ENCODE measurements around the gene CCDC185. TPM values are rescaled to one million over a fixed set of nuclear protein-coding genes. Genes with fewer than 3 reads are reported as not detected.

Gene CCDC185
- not detected in 2 replicates for total RNA-seq (2014; rRNA removed; shearing (Covaris generic); ENCODE audit: low replicate concordance)

- H3K4me3 ChIP-seq (ENCODE audit: low read length) = no peak within 1 kb of the TSS
- 0 out of 2 replicates have a peak, but pooled peaks cover 2% of the 10 kb centered on the region for H3K27me3 ChIP-seq (ENCODE audit: low read length)
- no peak within 1 kb of the TSS for H2AFZ ChIP-seq (ENCODE audit: low read length)
- H3K9me3 ChIP-seq (ENCODE audit: low read length) = no peaks in the 10 kb centered on the region
- no peaks in the 10 kb centered on the region for H3K9me2 ChIP-seq (replicated peaks; ENCODE audit: insufficient read depth, low read length)
- H3K9ac ChIP-seq (ENCODE audit: low read length) = no peak within 1 kb of the TSS
- H3K4me1 ChIP-seq (ENCODE audit: low read length) = no peaks in the 10 kb centered on the region
- H3K4me2 ChIP-seq (ENCODE audit: low read depth, low read length, poor library complexity, severe bottlenecking) = no peak within 1 kb of the TSS
- no peak within 1 kb of the TSS for H3K27ac ChIP-seq (ENCODE audit: low read length)
- no peaks in the 10 kb centered on the region for H3K36me3 ChIP-seq (ENCODE audit: insufficient read depth, low read length)
- H4K20me1 ChIP-seq (ENCODE audit: insufficient read depth, low read depth, low read length) = no peaks in the 10 kb centered on the region
- no peak for DNase-seq
- no peaks in the 10 kb centered on the region for H3K79me2 ChIP-seq (ENCODE audit: low read length)
Observed at GRCh38 chr1:223393275-223394214, at the start of gene CCDC185. Gene CCDC185 (plus strand): TSS chr1:223393415. CDS start chr1:223393476, 61 bp downstream.

DNA sequence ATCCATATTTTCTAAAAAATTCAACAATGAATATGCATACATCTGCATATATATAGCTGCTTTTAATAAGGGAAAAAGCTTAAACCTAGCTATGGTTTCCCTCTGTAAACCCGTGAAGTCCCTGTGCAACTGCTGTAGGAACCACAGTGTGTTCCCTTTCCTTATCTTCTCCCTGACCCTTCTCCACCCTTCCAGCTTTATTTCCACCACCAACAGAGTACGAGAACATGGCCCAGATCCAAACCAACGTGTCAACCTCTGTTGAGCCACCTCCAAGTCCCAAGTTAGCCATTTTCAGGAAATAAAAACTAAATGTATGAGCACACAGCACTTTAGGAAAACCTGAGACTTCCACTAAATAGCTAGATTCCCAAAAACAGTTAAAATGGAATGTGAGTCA is 49.5 kb upstream of the CCDC185 start:
- Histone ChIP-seq H3K4me3 (ENCODE audit: low read length) (no peak overlapping the region), H3K9me2 (replicated peaks; ENCODE audit: insufficient read depth, low read length) (no peaks in the 10 kb centered on the region), H3K79me2 (ENCODE audit: low read length) (no peaks in the 10 kb centered on the region), H3K4me1 (ENCODE audit: low read length) (peaks cover 34% of the 10 kb centered on the region), H3K27me3 (ENCODE audit: low read length) (no peaks in the 10 kb centered on the region), H4K20me1 (ENCODE audit: insufficient read depth, low read depth, low read length) (no peaks in the 10 kb centered on the region), H2AFZ (ENCODE audit: low read length) (no peak overlapping the region), H3K9me3 (ENCODE audit: low read length) (no peaks in the 10 kb centered on the region), H3K27ac (ENCODE audit: low read length) (no peak overlapping the region), H3K36me3 (ENCODE audit: insufficient read depth, low read length) (no peaks in the 10 kb centered on the region), H3K4me2 (ENCODE audit: low read depth, low read length, poor library complexity, severe bottlenecking) (no peak overlapping the region), H3K9ac (ENCODE audit: low read length) (no peak overlapping the region)
- DNase-seq = no peak

DNA sequence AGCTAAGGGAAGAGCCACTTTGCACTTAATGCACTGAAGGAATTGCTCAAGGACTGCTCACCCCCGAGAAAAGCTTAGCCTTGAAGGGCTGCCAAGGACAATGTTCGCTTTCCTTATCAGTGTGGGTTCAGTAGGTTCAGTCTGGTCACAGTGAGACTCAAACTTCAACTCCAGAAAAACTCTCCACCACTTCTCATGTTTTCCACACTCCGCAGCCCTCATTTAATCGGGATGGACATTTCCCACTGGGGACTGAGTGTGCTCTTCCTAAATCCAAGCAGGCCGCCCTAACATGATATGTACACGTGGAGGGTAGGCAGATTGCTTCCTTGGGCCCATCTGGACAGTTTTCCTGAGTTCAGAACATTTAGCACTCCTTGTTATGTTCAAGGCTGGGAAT is 48.7 kb upstream of the CCDC185 start:
- no peak overlapping the region for H3K4me2 ChIP-seq (ENCODE audit: low read depth, low read length, poor library complexity, severe bottlenecking)
- H3K36me3 ChIP-seq (ENCODE audit: insufficient read depth, low read length) = no peaks in the 10 kb centered on the region
- no peak overlapping the region for H3K27ac ChIP-seq (ENCODE audit: low read length)
- no peaks in the 10 kb centered on the region for H3K9me2 ChIP-seq (replicated peaks; ENCODE audit: insufficient read depth, low read length)
- no peak overlapping the region for H3K9ac ChIP-seq (ENCODE audit: low read length)
- no peak overlapping the region for H3K4me3 ChIP-seq (ENCODE audit: low read length)
- H2AFZ ChIP-seq (ENCODE audit: low read length) = no peak overlapping the region
- H3K79me2 ChIP-seq (ENCODE audit: low read length) = no peaks in the 10 kb centered on the region
- no peaks in the 10 kb centered on the region for H4K20me1 ChIP-seq (ENCODE audit: insufficient read depth, low read depth, low read length)
- no peak for DNase-seq
- no peaks in the 10 kb centered on the region for H3K9me3 ChIP-seq (ENCODE audit: low read length)
- H3K27me3 ChIP-seq (ENCODE audit: low read length) = no peaks in the 10 kb centered on the region
- peaks cover 26% of the 10 kb centered on the region for H3K4me1 ChIP-seq (ENCODE audit: low read length)

DNA sequence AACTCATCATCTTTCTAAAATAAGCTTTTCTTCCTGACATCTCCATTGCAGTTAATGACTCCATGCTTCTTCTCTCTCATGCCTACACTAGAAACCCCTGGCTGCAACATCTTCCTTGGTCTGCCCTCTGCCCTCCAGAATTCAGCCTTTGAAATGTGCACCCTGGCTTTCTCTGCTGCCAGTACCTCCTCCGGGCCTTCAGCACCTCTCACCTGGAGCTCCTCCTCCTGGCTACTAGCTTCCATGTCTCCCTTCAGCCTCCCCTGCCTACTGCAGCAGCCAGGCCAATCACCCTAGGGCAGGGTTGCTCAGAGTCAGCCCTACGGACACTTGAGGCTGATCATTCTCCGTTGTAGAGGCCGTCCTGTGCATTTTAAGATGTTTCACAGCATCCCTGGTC is 47.5 kb upstream of the CCDC185 start:
- H3K36me3 ChIP-seq (ENCODE audit: insufficient read depth, low read length) = no peaks in the 10 kb centered on the region
- no peaks in the 10 kb centered on the region for H3K27me3 ChIP-seq (ENCODE audit: low read length)
- H3K9ac ChIP-seq (ENCODE audit: low read length) = no peak overlapping the region
- no peak overlapping the region for H2AFZ ChIP-seq (ENCODE audit: low read length)
- no peaks in the 10 kb centered on the region for H4K20me1 ChIP-seq (ENCODE audit: insufficient read depth, low read depth, low read length)
- peak; percentile 57 for DNase-seq
- H3K4me2 ChIP-seq (ENCODE audit: low read depth, low read length, poor library complexity, severe bottlenecking) = no peak overlapping the region
- no peaks in the 10 kb centered on the region for H3K9me2 ChIP-seq (replicated peaks; ENCODE audit: insufficient read depth, low read length)
- no peaks in the 10 kb centered on the region for H3K9me3 ChIP-seq (ENCODE audit: low read length)
- H3K4me3 ChIP-seq (ENCODE audit: low read length) = no peak overlapping the region
- no peaks in the 10 kb centered on the region for H3K79me2 ChIP-seq (ENCODE audit: low read length)
- H3K27ac ChIP-seq (ENCODE audit: low read length) = no peak overlapping the region
- H3K4me1 ChIP-seq (ENCODE audit: low read length) = peaks cover 14% of the 10 kb centered on the region

DNA sequence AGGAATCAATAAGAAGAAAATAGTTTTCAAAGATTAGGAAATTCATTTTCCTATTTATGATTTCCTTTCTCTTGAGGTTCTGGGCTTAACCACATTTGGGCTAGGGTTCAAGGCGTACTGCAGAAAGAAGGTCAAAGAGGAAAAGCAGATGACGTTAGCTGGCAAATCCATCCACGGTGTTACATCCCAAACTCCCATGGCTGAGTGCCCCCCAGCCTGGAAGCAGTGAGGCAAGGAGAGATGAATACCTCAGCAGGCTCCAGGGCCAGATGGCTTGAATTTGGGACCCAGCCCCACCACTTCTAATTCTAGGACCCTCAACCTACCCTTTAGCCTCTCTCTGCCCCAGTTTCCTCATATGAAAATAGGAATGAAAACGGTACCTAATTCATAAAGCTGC is 46.9 kb upstream of the CCDC185 start:
- Histone ChIP-seq H3K79me2 (ENCODE audit: low read length) (no peaks in the 10 kb centered on the region), H2AFZ (ENCODE audit: low read length) (no peak overlapping the region), H3K36me3 (ENCODE audit: insufficient read depth, low read length) (no peaks in the 10 kb centered on the region), H3K9ac (ENCODE audit: low read length) (no peak overlapping the region), H3K4me3 (ENCODE audit: low read length) (no peak overlapping the region), H3K27me3 (ENCODE audit: low read length) (no peaks in the 10 kb centered on the region), H3K9me3 (ENCODE audit: low read length) (no peaks in the 10 kb centered on the region), H3K4me2 (ENCODE audit: low read depth, low read length, poor library complexity, severe bottlenecking) (no peak overlapping the region), H4K20me1 (ENCODE audit: insufficient read depth, low read depth, low read length) (no peaks in the 10 kb centered on the region), H3K27ac (ENCODE audit: low read length) (no peak overlapping the region), H3K9me2 (replicated peaks; ENCODE audit: insufficient read depth, low read length) (no peaks in the 10 kb centered on the region), H3K4me1 (ENCODE audit: low read length) (peaks cover 8% of the 10 kb centered on the region)
- no peak for DNase-seq

DNA sequence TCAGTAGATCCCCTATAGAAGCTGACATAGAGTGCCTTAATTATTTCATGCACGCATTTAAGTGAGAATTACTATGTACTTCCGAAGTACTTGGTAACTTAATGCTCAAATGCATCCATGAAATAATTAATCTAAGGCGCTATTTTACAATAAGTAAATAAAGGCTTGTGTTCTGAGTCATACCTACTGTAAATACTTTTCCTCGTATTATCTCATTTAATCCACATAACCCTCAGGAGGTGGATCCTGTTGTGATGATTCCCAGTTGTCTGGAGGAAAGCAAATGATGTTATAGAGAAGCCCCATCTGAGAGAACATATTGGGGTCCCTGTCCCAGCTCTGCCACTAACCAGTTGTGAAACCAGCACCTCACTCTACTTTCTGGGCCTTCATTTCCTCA is 45.6 kb upstream of the CCDC185 start:
- Histone ChIP-seq H3K27ac (ENCODE audit: low read length) (no peak overlapping the region), H3K36me3 (ENCODE audit: insufficient read depth, low read length) (no peaks in the 10 kb centered on the region), H3K4me1 (ENCODE audit: low read length) (no peaks in the 10 kb centered on the region), H3K79me2 (ENCODE audit: low read length) (no peaks in the 10 kb centered on the region), H3K9ac (ENCODE audit: low read length) (no peak overlapping the region), H3K9me2 (replicated peaks; ENCODE audit: insufficient read depth, low read length) (no peaks in the 10 kb centered on the region), H3K27me3 (ENCODE audit: low read length) (no peaks in the 10 kb centered on the region), H2AFZ (ENCODE audit: low read length) (no peak overlapping the region), H3K9me3 (ENCODE audit: low read length) (no peaks in the 10 kb centered on the region), H4K20me1 (ENCODE audit: insufficient read depth, low read depth, low read length) (no peaks in the 10 kb centered on the region), H3K4me3 (ENCODE audit: low read length) (no peak overlapping the region), H3K4me2 (ENCODE audit: low read depth, low read length, poor library complexity, severe bottlenecking) (no peak overlapping the region)
- DNase-seq = no peak

- Histone ChIP-seq H3K4me3 (ENCODE audit: low read length) (no peak overlapping the region), H3K9me2 (replicated peaks; ENCODE audit: insufficient read depth, low read length) (no peaks in the 10 kb centered on the region), H2AFZ (ENCODE audit: low read length) (no peak overlapping the region), H3K9ac (ENCODE audit: low read length) (no peak overlapping the region), H3K79me2 (ENCODE audit: low read length) (no peaks in the 10 kb centered on the region), H3K4me1 (ENCODE audit: low read length) (no peaks in the 10 kb centered on the region), H3K4me2 (ENCODE audit: low read depth, low read length, poor library complexity, severe bottlenecking) (no peak overlapping the region), H3K27me3 (ENCODE audit: low read length) (no peaks in the 10 kb centered on the region), H3K27ac (ENCODE audit: low read length) (no peak overlapping the region), H4K20me1 (ENCODE audit: insufficient read depth, low read depth, low read length) (no peaks in the 10 kb centered on the region), H3K36me3 (ENCODE audit: insufficient read depth, low read length) (no peaks in the 10 kb centered on the region), H3K9me3 (ENCODE audit: low read length) (no peaks in the 10 kb centered on the region)
- no peak for DNase-seq
Observed at GRCh38 chr1:223348439-223348838, 44.8 kb upstream of the CCDC185 start.

GRCh38 chr1:223349241-223349640 is 44.0 kb upstream of the CCDC185 start:
- Histone ChIP-seq H3K4me3 (ENCODE audit: low read length) (no peak overlapping the region), H3K9me3 (ENCODE audit: low read length) (no peaks in the 10 kb centered on the region), H3K4me1 (ENCODE audit: low read length) (no peaks in the 10 kb centered on the region), H3K79me2 (ENCODE audit: low read length) (no peaks in the 10 kb centered on the region), H3K9ac (ENCODE audit: low read length) (no peak overlapping the region), H3K27me3 (ENCODE audit: low read length) (no peaks in the 10 kb centered on the region), H3K27ac (ENCODE audit: low read length) (no peak overlapping the region), H4K20me1 (ENCODE audit: insufficient read depth, low read depth, low read length) (no peaks in the 10 kb centered on the region), H2AFZ (ENCODE audit: low read length) (no peak overlapping the region), H3K9me2 (replicated peaks; ENCODE audit: insufficient read depth, low read length) (no peaks in the 10 kb centered on the region), H3K4me2 (ENCODE audit: low read depth, low read length, poor library complexity, severe bottlenecking) (no peak overlapping the region), H3K36me3 (ENCODE audit: insufficient read depth, low read length) (no peaks in the 10 kb centered on the region)
- DNase-seq = no peak
